ENCODE measurements around the gene NEDD8. TPM values are rescaled to one million over a fixed set of nuclear protein-coding genes. Genes with fewer than 3 reads are reported as not detected.
"Not testable (repeated sequence)": the region's sequence is repeated elsewhere in the genome, so short reads cannot be mapped to it uniquely, and the experiment has no call there.

NEDD8 gene
- total RNA-seq, 1 experiment from 2014 or later: 192 TPM

DNA sequence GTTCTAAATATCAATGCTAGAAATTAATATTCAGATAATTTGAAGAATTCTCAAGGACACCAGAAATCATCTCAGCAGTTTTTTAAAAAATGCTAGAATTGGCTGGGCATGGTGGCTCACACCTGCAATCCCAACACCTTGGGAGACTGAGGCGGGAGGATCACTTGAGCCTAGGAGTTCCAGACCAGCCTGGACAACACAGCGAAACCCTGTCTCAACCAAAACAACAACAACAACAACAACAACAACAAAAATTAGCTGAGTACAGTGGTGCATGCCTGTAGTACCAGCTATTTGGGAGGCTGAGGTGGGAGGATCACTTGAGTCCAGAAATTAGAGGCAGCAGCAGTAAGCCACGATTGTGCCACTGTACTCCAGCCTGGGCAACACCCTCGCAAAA is 13.1 kb downstream of the NEDD8 start:
- peaks cover 25% of the 10 kb centered on the region for H3K36me3 Mint-ChIP-seq (ENCODE audit: insufficient read depth, unreplicated experiment)
- no TSS peak for BruUV-seq (replicated peaks)
- intact Hi-C loops (cut with micrococcal nuclease; ENCODE audit: unreplicated experiment): no loop called here
- CTCF ChIA-PET: interaction anchor here (0.6 kb wide), 1 partner anchor 10 kb away, joined by 4 read pairs; no protein-coding TSS in a partner anchor
- DNase-seq: no peak
- H3K27ac Mint-ChIP-seq (ENCODE audit: unreplicated experiment): no peak overlapping the region
- no peaks in the 10 kb centered on the region for H3K27me3 Mint-ChIP-seq (ENCODE audit: unreplicated experiment)
- H3K9me3 Mint-ChIP-seq (ENCODE audit: low read depth, unreplicated experiment): no peaks in the 10 kb centered on the region
- H3K4me1 Mint-ChIP-seq (ENCODE audit: low read depth, unreplicated experiment): peaks cover 7% of the 10 kb centered on the region
- H3K4me3 Mint-ChIP-seq (ENCODE audit: low read depth, unreplicated experiment): no peak overlapping the region
- TF ChIP-seq, protein P1, sequence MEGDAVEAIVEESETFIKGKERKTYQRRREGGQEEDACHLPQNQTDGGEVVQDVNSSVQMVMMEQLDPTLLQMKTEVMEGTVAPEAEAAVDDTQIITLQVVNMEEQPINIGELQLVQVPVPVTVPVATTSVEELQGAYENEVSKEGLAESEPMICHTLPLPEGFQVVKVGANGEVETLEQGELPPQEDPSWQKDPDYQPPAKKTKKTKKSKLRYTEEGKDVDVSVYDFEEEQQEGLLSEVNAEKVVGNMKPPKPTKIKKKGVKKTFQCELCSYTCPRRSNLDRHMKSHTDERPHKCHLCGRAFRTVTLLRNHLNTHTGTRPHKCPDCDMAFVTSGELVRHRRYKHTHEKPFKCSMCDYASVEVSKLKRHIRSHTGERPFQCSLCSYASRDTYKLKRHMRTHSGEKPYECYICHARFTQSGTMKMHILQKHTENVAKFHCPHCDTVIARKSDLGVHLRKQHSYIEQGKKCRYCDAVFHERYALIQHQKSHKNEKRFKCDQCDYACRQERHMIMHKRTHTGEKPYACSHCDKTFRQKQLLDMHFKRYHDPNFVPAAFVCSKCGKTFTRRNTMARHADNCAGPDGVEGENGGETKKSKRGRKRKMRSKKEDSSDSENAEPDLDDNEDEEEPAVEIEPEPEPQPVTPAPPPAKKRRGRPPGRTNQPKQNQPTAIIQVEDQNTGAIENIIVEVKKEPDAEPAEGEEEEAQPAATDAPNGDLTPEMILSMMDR (IDR thresholded peaks at IDR 0.05; ENCODE audit: unreplicated experiment): no peak

DNA sequence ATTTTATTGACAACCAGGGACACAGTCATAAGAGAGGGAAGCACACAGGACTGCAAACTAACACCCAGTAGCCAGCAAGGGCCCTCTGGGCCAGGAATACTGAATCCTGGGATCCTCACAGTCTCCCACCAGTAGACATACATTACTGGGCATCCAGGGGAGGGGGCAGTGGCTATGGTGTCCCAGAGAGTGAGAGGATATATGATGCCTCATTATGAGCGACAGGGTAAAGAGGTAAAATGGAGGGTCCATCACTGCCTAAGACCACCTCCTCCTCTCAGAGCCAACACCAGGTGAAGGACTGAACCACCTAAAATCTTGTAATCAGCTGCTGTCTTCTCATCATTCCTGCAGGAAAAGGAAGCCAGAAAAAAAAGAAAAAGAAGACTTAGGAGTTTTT is 15.3 kb downstream of the NEDD8 start:
- BruUV-seq (replicated peaks); H3K27ac Mint-ChIP-seq (ENCODE audit: unreplicated experiment); H3K4me3 Mint-ChIP-seq (ENCODE audit: low read depth, unreplicated experiment); intact Hi-C loops (cut with micrococcal nuclease; ENCODE audit: unreplicated experiment); DNase-seq; H3K9me3 Mint-ChIP-seq (ENCODE audit: low read depth, unreplicated experiment); H3K27me3 Mint-ChIP-seq (ENCODE audit: unreplicated experiment); CTCF ChIA-PET: not testable (repeated sequence)
- Mint-ChIP-seq H3K4me1 (ENCODE audit: low read depth, unreplicated experiment) (peaks cover 12% of the 10 kb centered on the region), H3K36me3 (ENCODE audit: insufficient read depth, unreplicated experiment) (peaks cover 47% of the 10 kb centered on the region)

DNA sequence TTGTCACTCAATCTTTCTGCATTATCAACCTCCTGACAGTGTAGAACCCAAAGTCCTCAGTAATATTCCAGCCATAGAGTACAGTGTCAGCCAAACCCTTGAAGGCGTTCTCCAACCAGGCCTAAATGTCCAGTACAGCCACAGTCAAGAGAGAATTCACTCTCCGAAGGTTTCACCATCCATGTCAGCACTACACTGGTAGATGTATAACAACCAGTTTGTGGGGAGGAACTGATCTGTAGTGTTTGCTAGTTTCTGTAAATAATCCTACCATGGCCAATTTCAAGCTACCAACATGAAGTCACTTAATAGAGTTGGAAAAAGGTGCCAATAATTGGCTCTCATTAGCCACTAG is 15.8 kb downstream of the NEDD8 start:
- peaks cover 50% of the 10 kb centered on the region for H3K36me3 Mint-ChIP-seq (ENCODE audit: insufficient read depth, unreplicated experiment)
- no TSS peak for BruUV-seq (replicated peaks)
- no peaks in the 10 kb centered on the region for H3K27me3 Mint-ChIP-seq (ENCODE audit: unreplicated experiment)
- no peak for DNase-seq
- TF ChIP-seq, protein P1 (IDR thresholded peaks at IDR 0.05; ENCODE audit: unreplicated experiment): no peak
- CTCF ChIA-PET: interaction anchor here (0.8 to 1.6 kb wide), 8 partner anchors 12 to 108 kb away, joined by 3 to 9 read pairs (median 4); partner anchors contain the start of genes CIDEB, RABGGTA and TINF2
- intact Hi-C loops (cut with micrococcal nuclease; ENCODE audit: unreplicated experiment): no loop called here
- no peaks in the 10 kb centered on the region for H3K9me3 Mint-ChIP-seq (ENCODE audit: low read depth, unreplicated experiment)
- H3K4me3 Mint-ChIP-seq (ENCODE audit: low read depth, unreplicated experiment): peak overlapping the region; percentile 81
- peak overlapping the region; percentile 4 for H3K27ac Mint-ChIP-seq (ENCODE audit: unreplicated experiment)
- peaks cover 12% of the 10 kb centered on the region for H3K4me1 Mint-ChIP-seq (ENCODE audit: low read depth, unreplicated experiment)

DNA sequence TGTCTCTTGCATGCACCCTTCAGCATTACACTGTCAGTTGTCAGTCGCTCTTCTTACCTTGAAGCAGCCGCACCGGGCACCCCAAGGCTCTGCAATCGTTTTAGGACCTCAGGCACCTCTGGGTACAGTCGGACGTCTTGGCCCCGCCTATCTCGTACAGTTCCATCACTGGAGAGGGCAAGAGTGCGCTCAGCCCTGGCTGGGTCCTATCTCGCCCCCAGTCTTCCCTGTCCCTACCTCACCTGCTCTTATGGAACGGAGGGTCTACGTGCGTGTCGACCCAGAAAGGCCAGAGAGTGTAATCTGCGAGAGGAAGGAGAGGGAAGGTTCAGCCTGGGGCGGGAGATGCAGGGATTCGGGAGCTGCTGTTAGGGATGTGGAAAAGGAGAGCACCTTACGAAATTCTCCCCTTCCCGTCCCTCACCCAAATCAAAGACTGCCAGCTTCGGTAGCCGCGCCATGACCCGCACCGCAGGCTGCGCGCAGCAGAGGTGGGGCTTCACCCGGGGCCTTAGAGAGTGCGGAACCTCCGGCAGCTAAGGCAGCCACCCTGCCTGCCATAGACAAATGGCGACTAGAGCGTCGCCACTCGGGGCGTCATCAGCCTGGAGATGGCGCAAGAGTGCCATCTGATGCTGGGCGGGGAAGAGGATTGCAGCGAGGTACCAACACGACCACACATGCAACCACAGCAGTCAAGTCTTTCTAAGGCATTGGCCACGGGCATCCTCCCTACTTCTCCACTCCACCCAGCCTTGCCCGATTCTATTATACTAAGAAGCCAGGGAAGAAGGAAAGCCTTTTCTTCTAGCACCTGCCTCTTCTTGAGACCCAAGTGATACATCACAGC is 16.4 kb downstream of the NEDD8 start, which contains the start of gene MDP1:
Gene MDP1, minus strand, starts transcription at position 572 of the 850 bp plus-strand sequence. Its CDS starts 111 bp downstream, at position 461.
- Mint-ChIP-seq H3K4me3 (ENCODE audit: low read depth, unreplicated experiment) (peak within 1 kb of the TSS; percentile 81), H3K9me3 (ENCODE audit: low read depth, unreplicated experiment) (no peaks in the 10 kb centered on the region), H3K27me3 (ENCODE audit: unreplicated experiment) (no peaks in the 10 kb centered on the region), H3K27ac (ENCODE audit: unreplicated experiment) (peak within 1 kb of the TSS; percentile 4), H3K36me3 (ENCODE audit: insufficient read depth, unreplicated experiment) (peaks cover 52% of the 10 kb centered on the region), H3K4me1 (ENCODE audit: low read depth, unreplicated experiment) (peaks cover 12% of the 10 kb centered on the region)
- CTCF ChIA-PET: interaction anchor here (0.6 to 1.6 kb wide), 9 partner anchors 13 to 107 kb away, joined by 3 to 9 read pairs (median 4); partner anchors contain the start of genes CIDEB, DHRS1, NOP9 and RABGGTA
- TF ChIP-seq, protein P1 (IDR thresholded peaks at IDR 0.05; ENCODE audit: unreplicated experiment): no peak
- peak; percentile 80 for DNase-seq
- BruUV-seq (replicated peaks): no TSS peak
- intact Hi-C loops (cut with micrococcal nuclease; ENCODE audit: unreplicated experiment): no loop called here

Data from Calu3 (cell line).